Heart left ventricle (tissue), 16 donors: Measurements from ENCODE around the gene MISP. TPM values are rescaled to one million over a fixed set of nuclear protein-coding genes. Genes with fewer than 3 reads are reported as not detected.
A peak's percentile ranks its signal among the peaks of the same experiment; 100 is the strongest.

ENCODE experiments used
- ATAC-seq, 4 donors: fragments of 200-7000 bp; cut with Tn5 transposase; one replicate each; pipeline ENCODE4 v1.9.1; 2020 to 2022; ENCODE audit warnings: moderate library complexity in 4 of 4, mild to moderate bottlenecking in 3 of 4, moderate number of reproducible peaks in 1 of 4
- DNase-seq, 5 donors: peaks; one replicate each; pipeline ENCODE4 v3.0.0-alpha.2; 2020
- H3K27ac ChIP-seq, 12 donors: fragments of 200-600 bp; sonication (generic) in 4 of 12; one replicate each; pipeline versions ENCODE4 v1.5.0 to v1.8.0; 2016 to 2022; ENCODE audit warnings: mild to moderate bottlenecking in 2 of 12
- H3K27me3 ChIP-seq, 9 donors: fragments of 200-600 bp; sonication (generic) in 2 of 9; one replicate each; pipeline versions ENCODE4 v1.5.1 to v1.8.0; 2016 to 2022; ENCODE audit warnings: mild to moderate bottlenecking in 3 of 9
- H3K36me3 ChIP-seq, 9 donors: fragments of 200-600 bp; sonication (generic) in 2 of 9; one replicate each; pipeline versions ENCODE4 v1.5.0 to v1.8.0; 2018 to 2022; ENCODE audit warnings: mild to moderate bottlenecking in 2 of 9
- H3K4me1 ChIP-seq, 12 donors: fragments of 200-600 bp; sonication (generic) in 4 of 12; one replicate each; pipeline versions ENCODE4 v1.5.0 to v1.8.0; 2016 to 2022; ENCODE audit warnings: mild to moderate bottlenecking in 3 of 12
- H3K4me3 ChIP-seq, 12 donors: fragments of 200-600 bp; sonication (generic) in 4 of 12; one replicate each; pipeline versions ENCODE4 v1.5.0 to v1.8.0; 2017 to 2022; ENCODE audit warnings: mild to moderate bottlenecking in 9 of 12, moderate library complexity in 4 of 12
- H3K9me3 ChIP-seq, 12 donors: fragments of 200-600 bp; sonication (generic) in 4 of 12; one replicate each; pipeline versions ENCODE4 v1.5.0 to v1.8.0; 2016 to 2022; ENCODE audit warnings: mild to moderate bottlenecking in 1 of 12
- CTCF ChIP-seq, 12 donors: fragments of 200-600 bp; sonication (generic) in 4 of 12; IDR thresholded peaks; one replicate each; pipeline versions ENCODE4 v1.5.0 to v1.8.0; 2018 to 2022; ENCODE audit warnings: antibody characterized with exemption in 12 of 12, mild to moderate bottlenecking in 5 of 12
- POLR2A ChIP-seq, 2 donors: fragments of 450-650 bp; IDR thresholded peaks; one replicate each; pipeline ENCODE4 v1.6.1; 2017; ENCODE audit warnings: antibody characterized with exemption in 2 of 2, mild to moderate bottlenecking in 2 of 2, moderate library complexity in 2 of 2
- WGBS, 4 donors: extraction: QIAGEN DNeasy Blood & Tissue Kit in 2 of 4; methylation state at CpG; one replicate each; pipeline versions ENCODE4 v1.1.5 to v1.1.7; 2013 to 2018; 5-methylcytosine and 5-hydroxymethylcytosine counted together
- intact Hi-C, 10 donors: fragments of 100-400 bp; cut with DNase I; formaldehyde crosslinking; loops; one replicate each; pipeline versions ENCODE4 v1.11.1 to v1.14.2; 2022
- polyA plus RNA-seq, 2 donors: library from polyadenylated mRNA; stranded (reverse); fragments of 200-250 nt; gene quantifications; one replicate each; pipeline ENCODE4 v1.2.3, GENCODE V29; 2013
- total RNA-seq, 9 donors: library from RNA; depleted of rRNA in 2 of 9; stranded (reverse); fragments of >200 nt in 2 of 9; fragmentation: NEBNext Ultra II Directional in 3 of 9; extraction: Animal tissue kit (Norgen Biotek cat#: 25700) in 3 of 9; gene quantifications; one replicate each; pipeline versions ENCODE4 v1.1.0 to v1.2.4, GENCODE V29; 2016 to 2023
- donor health status: ischemic (EF 13 %, LVEDD 7.1; RV severe dilation, severe dysfunction).
- donor health status: healthy with polysubstance abuse.
- donor health status: DM: no; HTN: yes; CAD: no.
- donor health status: DM: no; HTN: no; CAD: no.
- donor health status: ischemic (EF 25% LVEDD 6.9; RV normal size, moderate dysfunction).
- donor health status: ischemic (EF 25% LVEDD 5.7; RV mildly dilated, moderate dysfunction).
- donor health status: healthy.
- donor health status: DM: yes; HTN: yes; CAD: no.
- donor health status: ischemic (EF 35%, LVEDD 5.7; RV mildly dilated, moderate dysfunction).
- donor health status: nonischemic (EF 11% LVEDD 7.7; RV severe dilation, severe dysfunction).
- donor health status: DM: yes; HTN: yes; CAD: no.
- donor health status: PGD.
- donor health status: ischemic (EF 29% LVEDD 5.4; RV normal size, mild dysfunction).
- donor health status: nonischemic (EF 23%, LVEDD 6.1; RV moderate dilation, normal function).

The MISP gene
- total and polyA plus RNA-seq, 11 donors = 0.06 to 1.1 TPM; not detected in 9

DNA sequence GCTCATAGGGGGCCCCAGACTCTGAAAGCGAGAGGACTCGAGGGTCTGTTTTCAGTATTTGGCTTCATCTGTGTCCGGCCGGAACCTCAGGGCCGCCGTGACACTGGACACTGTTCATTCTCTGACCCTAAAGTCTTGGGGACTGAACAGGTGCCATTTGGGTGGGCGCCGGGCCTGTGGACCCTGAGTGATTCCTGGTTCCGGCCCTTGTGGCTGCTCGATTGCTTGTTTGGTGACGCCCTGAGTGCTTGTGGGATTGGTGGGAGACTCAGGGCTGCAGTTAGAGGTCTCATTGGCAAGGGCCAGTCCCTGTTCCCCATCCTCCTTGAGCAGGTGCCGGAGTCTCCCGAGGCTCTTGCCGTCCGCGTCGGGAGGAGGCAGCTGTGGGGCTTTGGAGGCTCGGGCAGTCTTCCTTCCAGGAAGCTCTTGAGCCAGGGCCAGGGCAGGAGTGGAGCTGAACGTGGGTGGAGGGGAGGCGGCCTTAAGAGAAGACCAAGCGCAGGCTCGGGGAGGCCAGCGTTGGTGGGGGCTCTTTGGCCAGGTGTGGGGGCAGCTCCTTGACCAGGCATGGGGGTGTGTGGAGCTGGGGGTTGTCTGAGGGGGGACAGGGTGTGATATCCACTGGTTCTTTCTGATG is 51.1 kb downstream of the MISP start:
- peak overlapping the region in 11 of 12 donors; percentile 39 to 100 (median 98) for H3K27ac ChIP-seq
- TF ChIP-seq CTCF (IDR thresholded peaks at IDR 0.05) = no peak
- TF ChIP-seq POLR2A (IDR thresholded peaks at IDR 0.05) = no peak
- 16 to 24% (median 20%) methylated on average over 19 to 23 of the region's 23 CpGs for WGBS, 4 donors
- peak overlapping the region in 10 of 12 donors; percentile 25 to 99 (median 90) for H3K4me3 ChIP-seq
- no peaks in the 10 kb centered on the region for H3K9me3 ChIP-seq
- peaks cover 26 to 74% (median 56%) of the 10 kb centered on the region in 12 donors for H3K4me1 ChIP-seq
- H3K27me3 ChIP-seq = no peaks in the 10 kb centered on the region
- H3K36me3 ChIP-seq = peaks cover 8 to 76% (median 43%) of the 10 kb centered on the region in 9 donors
- intact Hi-C loops = no loop called here
- DNase-seq = peak; percentile 60 to 77 (median 70)
- peak in 3 of 4 donors; percentile 2 to 25 (median 6) for ATAC-seq

GRCh38 chr19:802498-803098 is 51.7 kb downstream of the MISP start:
- no peak for ATAC-seq
- Histone ChIP-seq H3K27me3 (no peaks in the 10 kb centered on the region), H3K27ac (peak overlapping the region in 11 of 12 donors; percentile 35 to 100 (median 95)), H3K4me3 (peak overlapping the region in 9 of 12 donors; percentile 5 to 99 (median 90)), H3K9me3 (no peaks in the 10 kb centered on the region), H3K4me1 (peaks cover 26 to 76% (median 56%) of the 10 kb centered on the region in 12 donors), H3K36me3 (peaks cover 11 to 82% (median 49%) of the 10 kb centered on the region in 9 donors)
- intact Hi-C loops = no loop called here
- no peak for TF ChIP-seq POLR2A (IDR thresholded peaks at IDR 0.05)
- TF ChIP-seq CTCF (IDR thresholded peaks at IDR 0.05) = no peak
- peak in 2 of 5 donors; percentile 19 to 21 for DNase-seq
- WGBS, 4 donors = 31 to 48% (median 40%) methylated on average over 21 to 28 of the region's 28 CpGs

DNA sequence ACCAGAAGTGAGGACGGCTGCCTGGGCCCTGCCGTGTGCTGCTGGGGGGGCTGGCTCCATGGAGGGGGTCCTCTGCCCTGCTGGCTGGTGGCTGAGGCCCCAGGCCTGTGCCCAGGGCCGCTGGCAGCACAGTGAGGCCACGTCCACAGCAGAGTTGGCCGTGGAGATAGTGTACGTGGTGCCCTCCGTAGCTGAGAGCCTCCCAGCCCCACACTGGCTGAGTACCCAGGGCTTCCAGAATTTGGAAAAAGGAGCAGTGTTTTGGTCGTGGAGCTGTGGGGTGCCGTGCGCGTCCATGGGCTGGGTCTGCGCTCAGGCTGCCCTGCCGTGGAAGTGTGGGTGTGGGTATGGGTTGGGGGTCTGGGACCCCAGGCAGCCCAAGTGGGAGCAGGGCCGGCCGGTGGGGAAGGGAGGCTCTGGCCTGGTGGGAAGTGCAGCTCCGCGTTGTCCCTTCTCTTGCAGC is 52.2 kb downstream of the MISP start:
- ATAC-seq = no peak
- Histone ChIP-seq H3K4me3 (peak overlapping the region in 10 of 12 donors; percentile 4 to 99 (median 88)), H3K27me3 (no peaks in the 10 kb centered on the region), H3K9me3 (no peaks in the 10 kb centered on the region), H3K27ac (peak overlapping the region in 11 of 12 donors; percentile 35 to 100 (median 95)), H3K36me3 (peaks cover 11 to 87% (median 54%) of the 10 kb centered on the region in 9 donors), H3K4me1 (peaks cover 26 to 76% (median 56%) of the 10 kb centered on the region in 12 donors)
- WGBS, 4 donors = 64 to 70% (median 66%) methylated on average over 15 to 17 of the region's 17 CpGs
- peak in 1 of 5 donors; percentile 15 for DNase-seq
- intact Hi-C loops = no loop called here
- TF ChIP-seq CTCF (IDR thresholded peaks at IDR 0.05) = no peak
